HepG2 (cell line): Measurements from ENCODE around the gene ANAPC2. TPM values are rescaled to one million over a fixed set of nuclear protein-coding genes. Genes with fewer than 3 reads are reported as not detected.
A peak's percentile ranks its signal among the peaks of the same experiment; 100 is the strongest.

Experiments
- DMAP1 ChIP-seq: IDR thresholded peaks from 2 replicates; pipeline ENCODE4 v1.6.1; 2016
- DR1 ChIP-seq: sonication (generic); formaldehyde crosslinking; IDR thresholded peaks from 2 replicates; pipeline ENCODE4 v1.8.0; 2021; ENCODE audit warnings: mild to moderate bottlenecking, missing genetic modification reagents, inconsistent platforms
- FOXC1 ChIP-seq: sonication (generic); formaldehyde crosslinking; IDR thresholded peaks from 2 replicates; pipeline ENCODE4 v1.8.0; 2022; ENCODE audit warnings: mild to moderate bottlenecking, missing genetic modification reagents, borderline replicate concordance
- IKZF5 ChIP-seq: IDR thresholded peaks from 2 replicates; pipeline ENCODE4 v1.6.1; 2018; ENCODE audit warnings: missing genetic modification reagents, mild to moderate bottlenecking, missing compliant biosample characterization
- NCOR1 ChIP-seq: fragments of 200-600 bp; sonication (generic); IDR thresholded peaks from 2 replicates; pipeline ENCODE4 v1.7.0; 2017; ENCODE audit warnings: antibody characterized with exemption, low read length, borderline replicate concordance
- NFE2 ChIP-seq: sonication (generic); formaldehyde crosslinking; IDR thresholded peaks from 2 replicates; pipeline ENCODE4 v1.4.0; 2020; ENCODE audit warnings: missing genetic modification reagents
- RCOR2 ChIP-seq: IDR thresholded peaks from 2 replicates; pipeline ENCODE4 v1.6.1; 2016; ENCODE audit warnings: missing biosample characterization, missing genetic modification reagents
- SCMH1 ChIP-seq: sonication (generic); formaldehyde crosslinking; IDR thresholded peaks from 2 replicates; pipeline ENCODE4 v1.9.0; 2021; ENCODE audit warnings: missing genetic modification reagents, mild to moderate bottlenecking, borderline replicate concordance
- TOE1 ChIP-seq: sonication (generic); formaldehyde crosslinking; IDR thresholded peaks from 2 replicates; pipeline ENCODE4 v1.4.0; 2020; ENCODE audit warnings: mild to moderate bottlenecking, missing genetic modification reagents
- ZFP62 ChIP-seq: sonication (generic); formaldehyde crosslinking; IDR thresholded peaks from 2 replicates; pipeline ENCODE4 v1.4.0; 2020; ENCODE audit warnings: missing genetic modification reagents
- ZFP91 ChIP-seq: sonication (generic); formaldehyde crosslinking; IDR thresholded peaks from 2 replicates; pipeline ENCODE4 v1.9.0; 2022; ENCODE audit warnings: missing genetic modification reagents, mild to moderate bottlenecking, borderline replicate concordance
- ZNF230 ChIP-seq: sonication (generic); formaldehyde crosslinking; IDR thresholded peaks from 2 replicates; pipeline ENCODE4 v1.4.0; 2020; ENCODE audit warnings: mild to moderate bottlenecking, missing genetic modification reagents
- ZNF563 ChIP-seq: sonication (generic); formaldehyde crosslinking; IDR thresholded peaks from 2 replicates; pipeline ENCODE4 v1.8.0; 2022; ENCODE audit warnings: mild to moderate bottlenecking, moderate library complexity, missing genetic modification reagents
- ZNF567 ChIP-seq: sonication (generic); formaldehyde crosslinking; IDR thresholded peaks from 2 replicates; pipeline ENCODE4 v1.8.1; 2023; ENCODE audit warnings: mild to moderate bottlenecking, missing genetic modification reagents, borderline replicate concordance
- ZNF609 ChIP-seq: sonication (generic); formaldehyde crosslinking; IDR thresholded peaks from 2 replicates; pipeline ENCODE4 v1.4.0; 2020; ENCODE audit warnings: mild to moderate bottlenecking, missing genetic modification reagents, borderline replicate concordance
- ZNF678 ChIP-seq: sonication (generic); formaldehyde crosslinking; IDR thresholded peaks from 2 replicates; pipeline ENCODE4 v1.4.0; 2020; ENCODE audit warnings: mild to moderate bottlenecking, missing genetic modification reagents
- ZNF772 ChIP-seq: sonication (generic); formaldehyde crosslinking; IDR thresholded peaks from 2 replicates; pipeline ENCODE4 v1.5.0; 2020; ENCODE audit warnings: mild to moderate bottlenecking, missing genetic modification reagents
- ZNF781 ChIP-seq: sonication (generic); formaldehyde crosslinking; IDR thresholded peaks from 2 replicates; pipeline ENCODE4 v1.5.1; 2020; ENCODE audit warnings: borderline replicate concordance, mild to moderate bottlenecking, missing genetic modification reagents; ENCODE audit errors: not compliant biosample characterization
- ZNF790 ChIP-seq: sonication (generic); formaldehyde crosslinking; IDR thresholded peaks from 2 replicates; pipeline ENCODE4 v1.8.0; 2022; ENCODE audit warnings: missing genetic modification reagents, mild to moderate bottlenecking, borderline replicate concordance
- ZNF839 ChIP-seq: sonication (generic); formaldehyde crosslinking; IDR thresholded peaks from 2 replicates; pipeline ENCODE4 v1.4.0; 2020; ENCODE audit warnings: missing genetic modification reagents, mild to moderate bottlenecking, borderline replicate concordance
- polyA plus RNA-seq, 8 experiments: library from polyadenylated mRNA; depleted of rRNA in 3 of 8; stranded (reverse) in 7 of 8; unstranded in 1 of 8; fragments of >200 nt; fragmentation: Illumina TruSeq in 4 of 8; extraction: Trizol in 4 of 8; gene quantifications; 2 replicates each; pipeline versions ENCODE4 v1.2.1 to v1.2.3, GENCODE V29; 2011 to 2016; ENCODE audit warnings: low read depth in 4 of 8, missing spikeins in 1 of 8, mixed read lengths in 1 of 8; ENCODE audit not compliant: insufficient read depth in 1 of 8
- total RNA-seq, 5 experiments: library from RNA; depleted of rRNA; stranded (reverse); fragments of >200 nt; fragmentation: Illumina TruSeq; extraction: Trizol; gene quantifications; 2 replicates each; pipeline ENCODE4 v1.2.3, GENCODE V29; 2016; ENCODE audit warnings: low read depth in 1 of 5

ANAPC2 gene
- total and polyA plus RNA-seq, 2 of the 13 experiments (the other 11 are each of a cell fraction or from before 2014, with no cell fraction given) = 12.3 to 15.4 TPM

- peak; percentile 21; the same call in 1 of the 2 replicates for TF ChIP-seq NCOR1
- TF ChIP-seq DMAP1 (CRISPR knock-in tag) = peak; percentile 0; the same call in 1 of the 2 replicates
- TF ChIP-seq SCMH1 = no peak
- TF ChIP-seq IKZF5 = 0 out of 2 replicates have a peak, but pooled peaks have one; percentile 59
- no peak for TF ChIP-seq DR1 (CRISPR knock-in tag)
- TF ChIP-seq ZNF781 (CRISPR knock-in tag) = peak; percentile 8
- TF ChIP-seq ZNF563 = no peak
- TF ChIP-seq NFE2 (CRISPR knock-in tag) = no peak
- TF ChIP-seq RCOR2 (CRISPR knock-in tag) = no peak
- TF ChIP-seq FOXC1 (CRISPR knock-in tag) = peak; percentile 10; the same call in 1 of the 2 replicates
- no peak for TF ChIP-seq ZFP62 (CRISPR knock-in tag)
- TF ChIP-seq TOE1 (CRISPR knock-in tag) = no peak; the same call in 1 of the 2 replicates
- TF ChIP-seq ZNF609 (CRISPR knock-in tag) = peak; percentile 3; the same call in 1 of the 2 replicates
- TF ChIP-seq ZFP91 (CRISPR knock-in tag) = peak; percentile 1; the same call in 1 of the 2 replicates
- TF ChIP-seq ZNF230 (CRISPR knock-in tag) = 0 out of 2 replicates have a peak, but pooled peaks have one; percentile 28
- TF ChIP-seq ZNF772 = 0 out of 2 replicates have a peak, but pooled peaks have one; percentile 59
- TF ChIP-seq ZNF839 (CRISPR knock-in tag) = peak; percentile 75; the same call in 1 of the 2 replicates
- no peak for TF ChIP-seq ZNF678 (CRISPR knock-in tag)
- TF ChIP-seq ZNF567 = no peak
- no peak for TF ChIP-seq ZNF790 (CRISPR knock-in tag)
Measured at GRCh38 chr9:137201205-137201868, 13.0 kb upstream of the ANAPC2 start (continued).
